22Rv1 (cell line): Measurements from ENCODE around the gene SAMD4A.

Source experiments
- H3K27ac ChIP-seq: fragments of 450-650 bp; 2 replicates; pipeline ENCODE4 v1.5.1; 2017
- CTCF ChIP-seq: fragments of 450-650 bp; IDR thresholded peaks from 2 replicates; pipeline ENCODE4 v1.5.1; 2017; ENCODE audit warnings: mild to moderate bottlenecking
- ZFX ChIP-seq: fragments of 450-650 bp; IDR thresholded peaks from 2 replicates; pipeline ENCODE4 v1.6.1; 2017; ENCODE audit warnings: antibody characterized with exemption, borderline replicate concordance

The SAMD4A gene

GRCh38 chr14:54781961-54782750, 215.2 kb downstream of the SAMD4A start:
- no peak for TF ChIP-seq CTCF
- TF ChIP-seq ZFX: no peak
- H3K27ac ChIP-seq: no peak overlapping the region

GRCh38 chr14:54782751-54783659, 216.1 kb downstream of the SAMD4A start:
- no peak overlapping the region for H3K27ac ChIP-seq
- no peak for TF ChIP-seq CTCF
- no peak for TF ChIP-seq ZFX

- TF ChIP-seq CTCF: no peak
- TF ChIP-seq ZFX: no peak
- H3K27ac ChIP-seq: no peak overlapping the region
Measured at GRCh38 chr14:54783660-54784015, 216.7 kb downstream of the SAMD4A start.

- H3K27ac ChIP-seq: no peak overlapping the region
- TF ChIP-seq CTCF: no peak
- no peak for TF ChIP-seq ZFX
Measured at GRCh38 chr14:54784060-54784459, 217.1 kb downstream of the SAMD4A start.

GRCh38 chr14:54784657-54785056, 217.7 kb downstream of the SAMD4A start:
- TF ChIP-seq ZFX (no peak), CTCF (no peak)
- no peak overlapping the region for H3K27ac ChIP-seq

GRCh38 chr14:54785136-54785777, 218.3 kb downstream of the SAMD4A start:
- no peak overlapping the region for H3K27ac ChIP-seq
- TF ChIP-seq CTCF (no peak), ZFX (no peak)
